COLO829 (cell line): ENCODE measurements around the gene CALML3.
"Not testable (repeated sequence)": the region's sequence is repeated elsewhere in the genome, so short reads cannot be mapped to it uniquely, and the experiment has no call there.

Experiments used
- DNase-seq: peaks from one replicate; pipeline ENCODE4 v3.0.0; 2012; ENCODE audit warnings: low spot score

The CALML3 gene

GRCh38 chr10:5524641-5525560 is at the start of gene CALML3:
CALML3 (plus strand) TSS chr10:5524961; CDS start chr10:5525086, 125 bp downstream.
- no peak for DNase-seq

- DNase-seq = not testable (repeated sequence)
Observed at GRCh38 chr10:5475088-5475487, 49.7 kb upstream of the CALML3 start.

DNA sequence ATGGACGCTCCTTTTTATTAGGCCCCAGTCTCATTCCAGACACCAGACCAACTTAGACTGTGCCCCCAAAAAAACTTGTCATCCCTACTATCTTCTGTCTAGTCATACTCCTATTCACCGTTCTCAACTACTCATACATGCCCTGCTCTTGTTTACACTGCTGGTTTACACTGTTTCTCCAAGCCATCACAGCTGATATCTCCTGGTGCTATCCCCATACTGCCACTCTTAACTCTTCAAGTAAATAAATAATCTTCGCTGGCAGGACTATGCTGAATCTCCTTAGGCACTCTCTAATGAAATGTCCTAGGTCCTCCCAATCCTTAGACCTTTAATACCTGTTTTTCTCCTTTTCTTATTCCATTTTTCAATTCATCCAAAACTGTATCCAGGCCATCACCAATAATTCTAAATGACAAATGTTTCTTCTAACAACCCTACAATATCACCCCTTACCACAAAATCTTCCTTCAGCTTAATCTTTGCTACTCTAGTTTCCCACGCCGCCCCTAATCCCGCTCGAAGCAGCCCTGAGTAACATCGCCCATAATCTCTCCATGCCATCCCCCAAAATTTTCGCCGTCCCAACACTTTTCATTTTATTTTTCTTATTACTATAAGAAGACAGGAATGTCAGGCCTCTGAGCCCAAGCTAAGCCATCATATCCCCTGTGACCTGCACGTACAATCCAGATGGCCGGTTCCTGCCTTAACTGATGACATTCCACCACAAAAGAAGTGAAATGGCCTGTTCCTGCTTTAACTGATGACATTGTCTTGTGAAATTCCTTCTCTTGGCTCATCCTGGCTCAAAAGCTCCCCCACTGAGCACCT is 48.6 kb upstream of the CALML3 start:
- DNase-seq = not testable (repeated sequence)

DNA sequence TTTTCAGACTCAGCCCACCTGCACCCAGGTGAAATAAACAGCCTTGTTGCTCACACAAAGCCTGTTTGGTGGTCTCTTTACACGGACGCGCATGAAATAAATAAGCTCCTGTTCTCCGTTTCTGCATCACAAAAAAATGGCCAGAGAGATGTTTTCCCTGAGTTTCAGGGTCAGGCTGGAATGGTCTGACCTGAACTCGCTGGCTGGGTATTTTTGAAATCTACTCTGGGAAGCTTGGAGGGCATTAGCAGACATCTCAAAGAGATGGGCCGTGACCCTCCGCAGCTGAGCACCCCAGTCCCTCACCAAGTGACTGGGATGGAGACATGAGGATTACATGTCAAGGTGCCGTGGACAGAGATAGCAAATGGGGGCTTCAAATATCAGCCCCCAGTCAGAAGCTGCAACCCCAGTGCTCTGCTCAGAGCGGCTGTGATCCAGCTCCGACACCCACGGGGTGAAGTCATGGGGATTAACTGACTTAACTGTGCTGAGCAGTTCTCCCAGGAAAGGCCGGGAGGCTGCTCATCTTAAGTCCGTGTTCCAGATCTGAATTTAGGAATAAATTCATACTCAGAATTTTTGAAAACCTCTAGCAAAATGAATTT is 47.7 kb upstream of the CALML3 start:
- no peak for DNase-seq

GRCh38 chr10:5477948-5478693 is 46.6 kb upstream of the CALML3 start:
- no peak for DNase-seq

GRCh38 chr10:5478694-5479305 is 46.0 kb upstream of the CALML3 start:
- DNase-seq = no peak

DNA sequence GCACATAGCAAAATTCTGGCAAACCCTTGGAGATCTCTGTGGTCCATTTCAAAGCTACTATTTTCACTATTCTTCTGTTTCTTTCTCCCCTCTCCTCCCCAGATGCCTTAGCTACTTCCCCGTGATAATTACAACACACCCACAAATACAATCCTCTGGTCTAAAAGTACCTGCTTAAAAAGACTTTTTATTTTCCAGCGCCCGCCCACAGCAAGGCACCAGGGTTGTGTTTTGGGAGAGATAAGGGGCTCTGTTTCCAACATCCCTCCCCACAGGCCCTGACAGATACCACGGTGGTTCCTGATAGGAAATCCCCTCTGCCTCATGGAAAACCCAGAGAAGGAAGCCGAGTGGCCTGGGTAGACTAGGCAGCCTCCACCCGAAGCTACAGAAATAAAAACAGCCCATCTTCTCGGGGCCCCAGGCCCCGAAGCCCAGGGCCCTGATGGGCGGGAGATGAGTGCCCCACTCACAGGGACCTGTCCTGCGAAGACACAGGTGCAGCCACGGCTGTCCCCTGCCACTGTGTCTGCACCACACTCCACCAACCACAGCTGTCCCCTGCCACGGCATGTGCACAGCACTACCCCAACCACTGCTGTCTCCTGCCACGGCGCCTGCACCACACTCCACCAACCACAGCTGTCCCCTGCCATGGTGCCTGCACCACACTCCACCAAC is 45.1 kb upstream of the CALML3 start:
- no peak for DNase-seq

DNA sequence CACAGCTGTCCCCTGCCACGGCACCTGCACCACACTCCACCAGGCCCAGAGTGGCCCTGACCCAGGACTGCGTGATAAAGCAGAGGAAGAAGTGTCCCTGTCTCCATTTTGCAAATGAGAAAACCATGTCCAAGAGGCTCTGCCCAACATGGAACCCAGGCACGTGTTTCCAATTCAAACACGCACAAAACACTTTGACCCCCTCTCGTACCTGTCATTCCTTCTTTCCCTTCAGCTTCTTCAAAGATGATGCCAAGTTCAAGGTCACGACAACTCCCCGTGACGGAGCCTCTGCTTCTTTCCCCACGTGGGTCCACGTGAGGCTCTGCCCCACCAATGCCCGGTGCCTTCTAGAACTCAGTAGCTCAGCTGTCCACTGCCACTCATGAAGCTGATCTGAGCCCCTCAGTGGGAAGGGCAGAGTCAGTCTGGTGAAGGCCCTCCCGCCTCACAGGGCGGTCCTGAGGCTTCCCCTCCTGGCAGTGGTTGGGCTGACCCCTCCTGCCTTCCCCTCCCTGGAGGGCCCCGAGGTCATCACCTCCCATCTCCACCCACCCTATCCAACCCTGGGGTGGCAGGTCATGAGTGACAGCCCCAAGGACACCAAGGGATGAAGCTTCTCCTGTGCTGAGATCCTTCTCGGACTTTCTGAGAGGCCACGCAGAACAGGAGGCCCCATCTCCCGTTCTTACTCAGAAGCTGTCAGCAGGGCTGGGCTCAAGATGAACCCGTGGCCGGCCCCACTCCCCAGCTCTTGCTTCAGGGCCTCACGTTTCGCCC is 44.4 kb upstream of the CALML3 start:
- DNase-seq = no peak

DNA sequence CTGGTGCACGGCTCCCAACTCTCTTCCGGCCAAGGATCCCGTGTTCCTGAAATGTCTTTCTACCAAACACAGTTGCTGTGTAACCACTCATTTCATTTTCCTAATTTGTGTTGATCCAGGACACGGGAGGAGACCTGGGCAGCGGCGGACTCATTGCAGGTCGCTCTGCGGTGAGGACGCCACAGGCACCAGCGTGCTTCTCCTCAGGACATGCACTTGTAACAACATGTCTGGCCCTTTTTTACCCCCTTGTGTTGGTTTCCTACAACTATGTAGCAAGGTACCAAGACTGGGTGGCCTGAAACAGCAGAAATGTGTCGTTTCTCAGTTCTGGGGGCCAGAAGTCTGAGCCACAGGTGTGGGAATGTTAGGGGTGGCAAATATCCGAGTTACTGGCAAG is 43.6 kb upstream of the CALML3 start:
- DNase-seq = no peak

- DNase-seq = no peak
Observed at GRCh38 chr10:5482016-5482415, 42.7 kb upstream of the CALML3 start.

DNA sequence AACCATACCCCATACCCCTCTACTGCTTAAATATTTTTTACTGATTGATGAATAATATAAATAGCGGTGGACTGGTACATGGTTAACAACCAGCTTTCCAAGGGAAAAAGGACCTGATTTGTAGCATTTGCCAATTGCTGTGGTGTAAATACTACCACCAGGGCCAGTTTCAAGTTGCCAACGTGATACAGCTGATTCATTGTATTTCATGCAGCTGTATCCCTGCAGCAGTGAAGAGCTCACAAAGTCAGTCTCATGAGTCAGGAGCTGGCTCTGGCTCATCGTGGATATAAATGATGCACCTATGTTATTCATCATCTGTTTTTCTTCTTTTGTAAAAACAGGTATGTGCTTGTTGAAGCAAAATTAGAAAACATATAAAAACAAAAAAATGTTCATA is 40.6 kb upstream of the CALML3 start:
- DNase-seq = no peak

DNA sequence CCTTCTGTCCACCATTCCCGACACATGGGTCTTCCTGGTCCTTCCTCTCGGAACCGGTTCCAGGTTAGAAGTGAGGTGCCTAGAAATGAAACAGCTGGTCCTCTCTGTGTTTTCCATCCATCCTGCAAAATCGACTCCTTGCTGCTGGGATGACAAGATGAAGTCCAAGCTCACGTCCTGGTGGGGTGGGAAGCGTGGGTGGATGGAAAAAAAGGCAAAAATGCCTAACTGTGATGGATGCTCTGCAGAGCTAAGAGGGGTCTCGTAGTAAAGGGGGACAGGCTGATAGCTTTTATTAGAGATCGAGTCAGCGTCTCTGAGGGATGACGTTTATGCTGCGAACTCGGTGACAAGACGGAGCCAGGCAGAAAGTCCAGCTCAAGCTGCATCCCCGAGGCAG is 39.5 kb upstream of the CALML3 start:
- no peak for DNase-seq

GRCh38 chr10:5485948-5486852 is 38.6 kb upstream of the CALML3 start:
- no peak for DNase-seq

DNA sequence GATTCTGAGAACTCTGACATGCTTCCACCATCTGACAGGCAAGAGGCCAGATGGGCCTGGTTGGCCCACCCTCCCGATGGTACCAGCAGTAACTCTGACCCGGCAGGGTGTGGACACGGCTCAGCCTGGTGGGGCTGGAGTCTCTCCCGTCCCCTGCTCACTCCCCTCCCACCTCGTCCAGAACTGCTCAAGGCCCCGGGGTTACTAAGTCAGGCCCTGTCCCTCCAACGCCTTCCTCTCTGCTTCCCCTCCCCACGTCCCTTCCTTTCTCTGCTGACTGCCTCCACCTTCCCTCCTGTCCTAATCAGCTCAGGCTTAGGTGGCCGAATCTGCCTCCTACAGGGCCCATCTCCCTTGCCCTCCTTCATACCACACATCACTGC is 37.9 kb upstream of the CALML3 start:
- no peak for DNase-seq

DNA sequence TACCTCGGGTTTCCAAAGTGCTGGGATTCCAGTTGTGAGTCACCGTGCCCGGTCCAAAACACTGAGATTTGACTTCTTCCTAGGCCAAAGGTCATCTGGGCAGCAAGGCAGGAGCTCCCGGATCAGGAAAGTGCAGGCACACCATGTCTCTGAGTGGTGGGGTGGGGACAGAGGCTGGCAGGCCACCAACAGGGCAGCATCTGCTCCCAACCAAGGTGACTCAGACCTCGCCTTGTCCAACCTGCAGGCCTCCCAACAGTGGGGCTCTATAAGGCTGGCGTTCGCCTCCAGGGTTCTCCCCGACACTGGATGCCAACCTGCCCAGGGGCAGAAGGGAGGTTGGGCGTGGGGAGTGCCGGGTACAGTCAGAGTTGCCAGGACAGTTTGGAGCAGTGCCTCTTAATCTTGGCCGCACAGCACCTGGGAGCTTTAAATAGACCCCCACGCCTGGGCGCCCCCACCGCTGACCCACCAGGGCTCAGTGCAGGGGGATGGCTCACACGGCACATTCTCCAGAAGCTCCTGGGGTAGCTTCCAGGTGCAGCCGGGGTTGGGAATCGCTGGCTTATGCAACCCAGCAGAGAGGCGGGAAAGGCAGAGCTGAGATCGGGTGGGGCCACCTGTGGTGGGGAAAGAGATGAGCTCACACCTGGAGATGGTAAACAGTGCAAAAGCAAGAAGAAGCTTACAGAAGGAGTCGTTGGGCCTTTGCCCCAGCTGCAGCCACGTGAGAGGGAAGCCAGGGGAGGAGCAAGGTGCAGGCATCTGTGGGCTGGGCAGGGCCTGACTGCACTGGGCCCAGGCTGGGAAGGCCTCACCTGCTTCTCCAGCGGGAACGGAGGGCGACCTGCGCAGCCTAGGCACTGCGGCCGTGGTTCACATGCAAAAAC is 36.2 kb upstream of the CALML3 start:
- no peak for DNase-seq

GRCh38 chr10:5490032-5490431 is 34.7 kb upstream of the CALML3 start:
- no peak for DNase-seq

DNA sequence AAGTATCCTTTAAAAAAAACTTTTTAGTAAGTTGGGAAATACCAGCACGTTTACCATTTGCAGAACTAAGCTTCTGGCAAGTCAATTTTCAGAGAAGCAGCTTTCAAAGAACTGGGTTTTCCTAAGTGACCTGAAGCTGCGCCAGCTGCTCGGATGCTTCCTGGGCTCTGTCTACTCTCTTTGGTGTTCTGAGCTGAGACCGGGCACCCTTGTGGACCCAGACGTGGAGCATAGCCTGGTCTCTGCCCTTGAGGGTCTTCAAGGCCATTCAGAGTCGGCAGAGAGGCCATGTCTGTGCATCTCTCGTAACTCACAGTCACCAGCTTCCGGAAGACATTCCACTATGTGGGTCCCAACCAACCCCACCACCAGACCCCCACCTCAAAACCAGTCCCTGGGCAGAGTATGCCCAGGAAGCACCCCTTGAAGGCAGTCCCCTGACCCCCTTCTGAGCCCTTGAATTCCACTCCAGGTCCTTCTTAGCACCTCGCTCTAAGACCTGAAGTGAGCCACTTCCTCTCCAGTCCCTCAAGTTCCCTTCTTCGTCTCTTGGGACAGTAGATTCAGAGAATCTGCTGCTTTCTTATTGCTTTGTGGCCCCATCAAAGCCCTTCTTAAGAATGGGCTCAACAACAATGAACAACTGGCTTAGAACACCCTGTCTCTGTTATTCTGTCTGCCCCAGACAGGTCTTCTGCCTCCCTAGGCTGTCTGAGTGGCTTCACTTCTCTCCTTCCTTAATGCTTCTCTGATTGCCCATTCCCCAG is 33.9 kb upstream of the CALML3 start:
- no peak for DNase-seq
